Activated naive CD4-positive, alpha-beta T cell treated with anti-CD3 and anti-CD28 coated beads, Interleukin-2, amount 50 U/mL, for 16 hours (primary cell): Measurements from ENCODE around the gene GADD45A.
"Not testable (repeated sequence)": the region's sequence is repeated elsewhere in the genome, so short reads cannot be mapped to it uniquely, and the experiment has no call there.

ENCODE experiments used
- DNase-seq: peaks from one replicate; pipeline ENCODE4 v3.0.0-alpha.2; 2020

Gene GADD45A

DNA sequence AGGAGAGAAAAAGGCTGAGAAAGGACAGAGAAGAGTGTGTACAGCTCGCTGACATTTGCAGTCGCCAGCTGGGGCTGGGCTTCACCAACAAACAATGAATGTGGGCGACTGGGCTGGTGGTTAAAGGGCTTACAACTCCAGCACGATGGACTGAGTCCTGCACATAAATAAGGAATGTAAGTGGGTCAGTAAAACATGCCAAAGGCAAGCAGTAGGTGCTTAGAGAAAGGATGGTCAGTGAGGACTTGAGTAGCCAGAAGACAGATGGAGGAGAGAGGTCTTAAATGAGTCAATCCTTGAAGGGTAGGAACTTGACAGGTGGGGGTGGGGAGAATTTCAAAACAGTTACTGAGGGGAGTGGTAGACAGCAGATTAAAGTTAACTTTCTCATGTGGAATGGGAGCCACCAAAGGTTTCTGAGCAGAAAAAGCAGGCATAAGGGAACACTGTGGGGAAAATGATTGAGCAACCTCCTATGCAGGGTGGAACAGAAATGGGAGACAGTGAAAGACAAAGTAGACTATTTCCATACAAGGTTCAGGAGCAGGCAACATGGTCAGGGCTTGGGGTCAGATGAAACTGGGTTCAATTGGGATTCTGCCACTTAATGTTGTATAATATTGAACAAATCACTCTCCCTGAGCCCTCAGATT is 37.4 kb downstream of the GADD45A start:
- DNase-seq: no peak

DNA sequence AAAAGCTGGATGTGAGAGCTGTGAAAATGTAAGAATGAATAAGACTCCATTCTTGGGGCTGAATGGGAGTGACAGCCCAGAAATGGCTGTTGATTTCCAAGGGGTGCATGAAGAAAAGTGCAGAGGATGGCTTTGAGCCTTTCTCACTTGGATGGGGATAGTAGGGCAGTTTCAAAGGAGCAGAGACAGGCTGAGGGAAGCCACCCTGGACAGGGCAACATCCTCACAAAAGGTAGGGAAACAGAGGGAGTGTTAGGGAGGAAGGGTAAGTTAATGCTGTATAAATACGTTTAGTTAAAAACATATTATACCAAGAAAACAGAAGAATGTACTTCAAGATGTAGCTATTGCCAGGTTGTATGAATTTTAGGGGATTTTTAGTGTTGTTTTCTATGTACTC is 38.1 kb downstream of the GADD45A start:
- DNase-seq: no peak

DNA sequence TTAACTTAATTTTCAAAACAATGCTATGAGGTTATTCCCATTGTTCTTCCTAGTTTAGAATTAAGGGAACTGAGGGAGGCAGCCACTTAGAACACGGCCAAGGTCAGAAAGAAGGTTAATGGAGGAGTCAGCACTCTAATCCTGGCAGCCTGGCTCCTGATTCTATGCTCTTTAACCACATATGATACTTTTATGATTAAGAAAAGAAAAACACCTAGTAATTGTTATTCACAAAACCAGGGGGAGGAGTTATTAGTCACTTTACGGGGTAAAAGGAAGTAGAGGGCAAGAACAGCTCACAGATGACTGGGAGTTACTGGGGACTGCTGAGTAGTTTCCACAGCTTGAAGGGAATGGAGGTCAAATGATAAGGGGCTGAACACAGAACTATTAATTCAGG is 38.6 kb downstream of the GADD45A start:
- DNase-seq: peak; percentile 18

DNA sequence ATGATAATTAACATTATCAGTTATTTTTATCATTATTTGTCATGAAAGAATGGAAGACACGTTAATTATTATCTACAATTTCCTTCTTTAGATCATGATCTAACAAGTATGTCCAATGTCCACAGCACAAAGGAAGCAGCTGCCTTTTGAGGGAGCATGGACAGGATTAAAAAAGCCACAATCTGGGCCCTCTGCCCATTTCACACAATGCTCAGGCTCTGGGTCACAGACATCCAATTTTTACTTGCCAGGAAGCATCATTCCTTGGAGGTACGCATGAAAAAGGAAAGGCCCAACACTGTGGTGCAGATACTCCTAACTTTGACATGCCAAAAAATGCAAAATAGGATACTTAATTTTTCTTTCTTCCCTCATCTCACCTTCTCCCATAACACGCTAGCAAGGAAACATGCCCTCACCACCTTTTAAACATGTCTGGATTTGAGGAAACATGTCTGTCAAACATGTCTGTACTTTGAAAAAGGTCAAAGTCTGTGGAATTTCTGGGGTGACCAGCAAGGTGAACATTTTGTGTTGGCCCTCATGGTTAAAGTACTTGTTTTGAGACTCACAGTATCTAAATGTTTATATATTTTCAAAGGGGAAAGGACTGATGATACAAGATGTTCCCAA is 40.0 kb downstream of the GADD45A start:
- DNase-seq: no peak

DNA sequence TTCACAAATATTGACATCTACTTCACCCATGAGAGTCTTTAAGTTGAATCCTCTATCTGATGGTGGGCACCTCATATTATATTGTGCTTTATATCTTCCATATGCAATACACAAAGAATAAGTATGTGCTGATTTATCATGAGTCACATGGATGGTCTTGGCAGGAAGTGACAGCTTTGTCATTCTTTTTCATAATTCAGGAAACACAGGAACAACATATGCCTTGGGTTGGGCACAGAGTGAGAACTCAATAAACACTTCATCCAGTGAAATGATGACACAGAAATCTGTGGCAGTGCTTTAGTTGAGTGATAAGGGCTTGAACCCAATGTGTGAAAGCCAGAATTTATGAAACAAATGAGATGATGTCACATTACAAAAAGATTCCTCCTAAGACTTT is 41.2 kb downstream of the GADD45A start:
- DNase-seq: no peak

DNA sequence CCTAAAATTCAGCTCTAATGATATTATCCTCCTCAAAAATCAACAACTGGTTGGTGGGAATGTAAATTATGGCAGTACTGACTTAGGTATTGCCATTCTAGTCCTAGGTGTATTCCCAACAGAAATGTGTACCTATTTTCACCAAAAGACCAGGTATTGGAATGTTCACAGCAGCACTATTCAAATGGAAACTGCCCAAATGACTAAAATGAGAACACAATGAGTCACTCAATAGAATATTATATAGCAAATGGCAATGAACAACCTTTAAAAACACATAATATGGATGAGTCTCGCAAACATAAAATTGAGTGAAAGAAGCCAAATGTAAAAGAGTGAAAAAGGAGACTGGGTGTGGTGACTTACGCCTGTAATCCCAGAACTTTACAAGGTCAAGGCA is 44.9 kb downstream of the GADD45A start:
- DNase-seq: no peak

DNA sequence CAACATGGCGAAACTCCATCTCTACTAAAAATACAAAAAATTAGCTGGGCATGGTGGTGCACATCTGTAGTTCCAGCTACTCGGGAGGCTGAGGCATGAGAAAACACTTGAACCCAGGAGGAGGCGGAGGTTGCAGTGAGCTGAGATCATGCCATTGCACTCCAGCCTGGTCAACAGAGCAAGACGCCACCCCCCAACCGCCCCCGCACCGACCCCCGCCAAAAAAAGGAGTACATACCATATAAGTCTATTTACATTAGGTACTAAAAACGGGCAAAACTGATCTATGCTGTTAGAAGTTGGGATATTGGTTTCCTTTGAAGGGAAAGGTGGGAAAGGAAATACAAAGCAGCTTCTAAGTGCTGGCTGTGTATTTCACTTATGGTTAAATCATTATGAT is 45.3 kb downstream of the GADD45A start:
- DNase-seq: not testable (repeated sequence)

DNA sequence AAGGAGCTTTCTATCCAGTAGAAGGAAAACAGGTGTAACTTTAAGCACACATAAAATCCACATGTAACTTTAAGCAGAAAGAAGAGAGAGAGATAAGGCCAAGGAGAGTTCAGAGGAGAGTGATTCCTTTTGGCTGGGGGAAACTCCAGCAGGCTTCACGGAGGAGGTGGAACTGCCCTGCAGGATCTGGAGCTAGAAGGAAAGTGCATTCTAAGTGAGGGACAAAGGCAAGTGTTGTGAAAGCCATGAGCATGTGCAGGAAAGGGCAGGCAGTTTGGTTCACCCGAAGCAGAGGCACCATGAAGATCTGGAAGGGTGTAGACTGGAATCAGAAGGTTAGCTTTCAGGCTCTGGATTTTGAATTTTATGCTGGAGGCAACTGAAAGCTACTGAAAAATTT is 46.3 kb downstream of the GADD45A start:
- no peak for DNase-seq

DNA sequence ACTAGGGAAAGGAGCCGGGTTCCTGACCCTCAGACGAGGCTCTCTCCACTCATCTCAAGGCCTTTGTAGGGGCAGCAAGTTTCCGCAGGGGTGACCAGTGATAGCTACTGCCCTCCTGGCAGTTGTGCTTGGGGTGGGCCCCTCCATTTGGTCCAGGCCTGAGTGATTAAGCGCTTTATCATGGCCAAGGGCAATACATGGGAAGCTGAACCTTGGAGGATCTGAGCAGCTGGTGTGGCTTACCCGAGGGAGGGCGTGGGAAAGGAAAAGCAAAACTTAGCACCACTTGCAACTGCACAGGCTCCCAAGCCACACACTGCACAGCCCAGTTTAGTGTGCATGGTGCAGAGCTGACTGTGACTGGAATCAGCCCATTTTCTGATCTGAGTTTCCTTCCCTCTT is 47.8 kb downstream of the GADD45A start:
- no peak for DNase-seq

DNA sequence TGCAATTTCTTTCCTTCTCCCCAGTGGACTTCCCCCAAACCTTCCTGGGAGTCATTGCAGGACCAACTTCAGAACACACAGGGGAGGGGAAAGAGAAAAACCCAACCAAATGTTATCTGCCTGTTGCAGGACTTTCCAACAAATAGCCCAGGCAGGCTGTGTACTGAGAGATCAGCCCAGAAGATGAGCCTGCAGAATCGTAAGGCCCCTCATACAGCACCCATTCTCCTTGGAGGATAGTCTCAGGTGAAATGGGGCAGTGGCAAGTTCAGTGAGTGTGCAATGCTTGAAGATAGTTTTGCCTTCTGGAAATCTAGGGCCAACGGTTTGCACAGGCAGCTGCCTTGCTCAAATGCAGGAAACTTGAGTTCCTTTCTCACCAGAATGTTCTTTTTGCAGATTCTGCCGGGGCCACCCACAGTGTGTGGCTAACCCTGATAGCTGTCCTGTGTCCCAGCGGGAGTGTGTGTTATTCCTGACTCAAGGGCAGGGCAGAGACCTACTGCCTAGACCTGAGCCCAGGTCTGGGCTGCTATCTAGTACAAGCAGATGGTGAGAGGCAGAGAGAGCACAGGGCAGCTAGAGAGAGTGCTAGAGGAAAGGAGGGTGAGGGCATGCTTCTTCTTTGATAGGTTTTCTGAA is 48.8 kb downstream of the GADD45A start:
- no peak for DNase-seq

DNA sequence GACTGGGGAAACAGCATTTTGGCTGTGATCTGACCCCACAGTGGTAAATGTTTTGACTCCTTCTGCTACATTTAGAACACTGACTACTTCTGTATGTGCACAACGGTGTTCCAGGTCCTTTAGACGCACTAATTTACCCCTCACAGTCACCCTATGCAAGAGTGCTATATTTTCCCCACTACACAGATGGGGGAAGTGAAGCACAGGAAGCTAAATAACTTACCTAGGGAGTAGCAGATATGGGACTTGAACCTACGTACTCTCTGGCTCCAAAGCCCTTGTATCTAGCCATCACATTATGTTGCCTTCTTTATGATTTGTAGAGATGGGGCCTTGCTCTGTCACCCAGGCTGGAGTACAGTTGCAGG is 49.3 kb downstream of the GADD45A start:
- DNase-seq: no peak

DNA sequence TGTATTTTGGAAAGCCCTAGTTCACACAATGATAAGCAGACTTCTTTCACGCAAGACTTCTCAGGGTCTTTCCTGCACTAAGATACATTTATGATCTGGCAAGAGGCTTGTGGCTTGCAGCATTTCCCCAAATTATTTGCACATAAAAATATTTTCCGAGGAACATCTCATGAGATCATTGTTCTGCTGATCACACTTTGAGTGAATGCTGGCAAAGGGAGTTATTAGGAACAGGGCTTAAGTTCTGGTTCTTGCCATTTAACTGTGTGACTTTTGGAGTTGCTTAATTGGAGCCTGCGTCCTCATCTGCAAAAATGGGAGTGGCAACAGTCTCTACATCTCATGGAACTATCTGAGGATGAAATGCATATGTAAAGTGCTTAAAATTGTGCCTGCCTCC is 50.2 kb downstream of the GADD45A start:
- no peak for DNase-seq

DNA sequence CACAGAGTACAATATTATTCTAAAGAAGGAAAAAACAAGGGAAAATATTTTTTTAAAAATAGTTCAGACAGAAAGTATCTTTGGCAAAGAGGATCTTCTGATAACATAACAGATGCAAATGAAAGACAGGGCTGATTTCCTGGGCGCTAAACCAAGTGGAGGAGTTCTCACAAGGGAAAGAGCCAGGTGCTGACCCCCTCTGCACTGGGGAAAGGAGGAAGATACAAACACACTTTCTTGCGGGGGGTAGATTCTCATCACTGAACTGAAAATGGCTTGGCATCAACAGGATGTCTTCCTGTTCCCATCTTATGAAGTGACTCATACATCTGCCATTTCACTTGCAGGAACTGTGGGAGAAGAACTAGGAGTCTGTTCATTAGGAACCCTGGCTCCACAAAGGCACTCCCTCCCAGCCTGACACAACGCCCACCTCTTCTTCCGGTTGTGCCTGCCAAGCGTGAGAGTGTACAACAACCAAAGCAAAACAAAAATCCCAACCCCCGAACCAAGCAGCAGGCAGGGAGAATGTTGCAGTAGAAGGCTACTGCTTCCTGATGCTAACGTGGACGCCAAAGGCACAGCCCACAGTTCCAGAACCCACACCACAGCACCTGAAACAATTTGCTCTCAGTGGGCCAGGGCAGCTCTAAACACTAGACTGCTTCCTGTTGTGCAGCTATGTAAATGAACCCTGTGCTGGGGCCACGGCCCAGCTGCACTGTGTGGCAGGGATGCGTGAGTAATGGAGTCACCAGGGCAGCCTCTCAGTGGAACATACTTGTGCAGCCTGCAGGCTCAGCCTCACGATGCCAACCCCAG is 51.0 kb downstream of the GADD45A start:
- peak; percentile 30 for DNase-seq

DNA sequence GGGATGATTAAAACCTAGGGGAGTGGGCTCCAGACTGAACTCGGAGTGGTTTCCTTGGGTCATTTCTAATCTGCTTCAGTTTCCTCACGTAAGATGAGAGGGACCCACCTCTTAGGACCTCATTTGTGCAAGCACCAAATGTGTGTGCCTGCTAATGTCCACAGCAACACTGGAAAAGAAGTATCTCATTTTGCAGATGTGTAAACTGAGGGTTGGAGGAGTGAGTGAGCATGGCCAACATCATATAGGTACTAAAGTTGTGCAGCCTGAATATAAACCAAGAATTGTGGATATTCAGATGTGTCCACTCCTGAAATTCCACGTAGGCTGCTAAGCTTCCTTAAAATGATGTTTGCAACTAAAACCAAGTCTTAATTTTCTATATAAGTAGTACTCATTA is 51.7 kb downstream of the GADD45A start:
- DNase-seq: no peak

DNA sequence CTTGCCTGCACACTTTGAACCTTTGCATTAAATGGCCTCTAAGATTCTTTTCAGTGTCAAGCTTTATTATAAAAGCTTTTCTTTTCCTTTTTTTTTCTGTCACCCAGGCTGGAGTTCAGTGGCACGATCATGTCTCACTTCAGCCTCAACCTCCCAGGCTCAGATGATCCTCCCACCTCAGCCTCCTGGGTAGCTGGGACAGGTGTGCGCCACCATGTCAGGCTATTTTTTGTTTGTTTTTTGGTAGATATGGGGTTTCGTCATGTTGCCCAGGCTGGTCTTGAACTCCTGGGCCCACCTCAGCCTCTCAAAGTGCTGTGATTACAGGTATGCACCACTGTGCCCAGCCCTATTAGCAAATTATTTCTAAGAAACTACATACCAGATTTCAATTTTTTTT is 52.9 kb downstream of the GADD45A start:
- DNase-seq: no peak
